Vagina (tissue), 2 donors: ENCODE results near the gene SH2D3A.

Experiments used
- POLR2A ChIP-seq, 2 donors: fragments of 450-650 bp; IDR thresholded peaks; one replicate each; pipeline ENCODE4 v1.6.1; 2017; ENCODE audit warnings: antibody characterized with exemption in 2 of 2, mild to moderate bottlenecking in 2 of 2, moderate library complexity in 2 of 2
- POLR2AphosphoS5 ChIP-seq, 2 donors: sonication (generic); formaldehyde crosslinking; IDR thresholded peaks; one replicate each; pipeline ENCODE4 v1.9.0; 2017; ENCODE audit warnings: antibody characterized with exemption in 2 of 2, mild to moderate bottlenecking in 2 of 2, low read depth in 1 of 2; ENCODE audit not compliant: insufficient read depth in 1 of 2
- TF ChIP-seq, protein P1 (sequence below), 3 experiments: fragments of 450-650 bp in 2 of 3; fragments of 200-600 bp in 1 of 3; sonication (generic) in 1 of 3; IDR thresholded peaks; one replicate each; pipeline ENCODE4 v1.5.1; 2017 to 2019; ENCODE audit warnings: antibody characterized with exemption in 3 of 3, mild to moderate bottlenecking in 2 of 3, moderate library complexity in 2 of 3

DNA sequence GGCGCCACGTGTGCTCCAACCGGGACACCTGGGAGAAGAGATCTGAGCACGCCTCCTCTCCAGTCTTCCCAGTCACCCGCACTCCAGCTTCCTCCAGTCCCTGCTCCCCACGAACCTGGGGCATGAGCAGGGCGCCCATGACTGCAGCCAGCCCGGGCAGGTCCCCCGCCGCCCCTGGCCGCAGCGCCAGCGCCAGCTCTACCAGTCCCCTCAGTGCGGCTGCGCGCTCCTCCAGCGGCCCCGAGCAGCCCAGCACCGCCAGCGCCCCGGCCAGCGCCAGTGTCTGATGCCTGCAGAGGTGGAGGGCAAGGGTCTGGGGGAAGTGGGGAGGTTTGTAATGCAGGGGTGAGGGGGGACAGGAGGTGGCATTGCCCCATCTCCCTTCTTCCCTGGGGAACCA is 13.1 kb downstream of the SH2D3A start:
- TF ChIP-seq, protein P1, sequence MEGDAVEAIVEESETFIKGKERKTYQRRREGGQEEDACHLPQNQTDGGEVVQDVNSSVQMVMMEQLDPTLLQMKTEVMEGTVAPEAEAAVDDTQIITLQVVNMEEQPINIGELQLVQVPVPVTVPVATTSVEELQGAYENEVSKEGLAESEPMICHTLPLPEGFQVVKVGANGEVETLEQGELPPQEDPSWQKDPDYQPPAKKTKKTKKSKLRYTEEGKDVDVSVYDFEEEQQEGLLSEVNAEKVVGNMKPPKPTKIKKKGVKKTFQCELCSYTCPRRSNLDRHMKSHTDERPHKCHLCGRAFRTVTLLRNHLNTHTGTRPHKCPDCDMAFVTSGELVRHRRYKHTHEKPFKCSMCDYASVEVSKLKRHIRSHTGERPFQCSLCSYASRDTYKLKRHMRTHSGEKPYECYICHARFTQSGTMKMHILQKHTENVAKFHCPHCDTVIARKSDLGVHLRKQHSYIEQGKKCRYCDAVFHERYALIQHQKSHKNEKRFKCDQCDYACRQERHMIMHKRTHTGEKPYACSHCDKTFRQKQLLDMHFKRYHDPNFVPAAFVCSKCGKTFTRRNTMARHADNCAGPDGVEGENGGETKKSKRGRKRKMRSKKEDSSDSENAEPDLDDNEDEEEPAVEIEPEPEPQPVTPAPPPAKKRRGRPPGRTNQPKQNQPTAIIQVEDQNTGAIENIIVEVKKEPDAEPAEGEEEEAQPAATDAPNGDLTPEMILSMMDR (IDR thresholded peaks at IDR 0.05) = no peak
- TF ChIP-seq POLR2A (IDR thresholded peaks at IDR 0.05) (no peak), POLR2AphosphoS5 (IDR thresholded peaks at IDR 0.05; ENCODE audit: insufficient read depth in 1 of 2, low read depth in 1 of 2) (no peak)
